ENCODE data around the gene CAT.

CAT gene

GRCh38 chr11:34425867-34426266 is 12.9 kb upstream of the CAT start:
- no peak for DNase-seq

- DNase-seq = no peak
Measured at GRCh38 chr11:34426766-34427185, 12.0 kb upstream of the CAT start.

- no peak for DNase-seq
Measured at GRCh38 chr11:34427186-34427805, 11.4 kb upstream of the CAT start.

- DNase-seq = no peak
Measured at GRCh38 chr11:34431979-34432378, 6.8 kb upstream of the CAT start.

DNA sequence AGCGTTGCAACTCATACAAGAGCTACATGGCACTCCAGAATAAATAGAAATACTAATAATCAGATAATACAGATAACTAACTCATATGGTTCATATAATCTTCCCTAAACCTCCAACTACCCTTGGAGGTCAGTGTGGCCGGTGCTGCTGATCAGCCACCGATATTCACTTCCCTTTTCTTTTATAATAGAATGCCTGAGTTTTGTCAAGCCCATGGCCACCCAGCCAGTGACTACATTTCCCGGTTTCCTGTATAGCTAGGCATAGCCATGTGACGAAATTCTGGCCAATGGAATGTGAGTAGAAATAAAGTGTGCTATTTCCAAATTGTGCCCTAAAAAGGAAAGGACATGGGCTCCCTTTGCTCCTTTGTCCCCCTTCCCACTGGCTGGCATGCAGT is 5.9 kb upstream of the CAT start:
- no peak for DNase-seq

DNA sequence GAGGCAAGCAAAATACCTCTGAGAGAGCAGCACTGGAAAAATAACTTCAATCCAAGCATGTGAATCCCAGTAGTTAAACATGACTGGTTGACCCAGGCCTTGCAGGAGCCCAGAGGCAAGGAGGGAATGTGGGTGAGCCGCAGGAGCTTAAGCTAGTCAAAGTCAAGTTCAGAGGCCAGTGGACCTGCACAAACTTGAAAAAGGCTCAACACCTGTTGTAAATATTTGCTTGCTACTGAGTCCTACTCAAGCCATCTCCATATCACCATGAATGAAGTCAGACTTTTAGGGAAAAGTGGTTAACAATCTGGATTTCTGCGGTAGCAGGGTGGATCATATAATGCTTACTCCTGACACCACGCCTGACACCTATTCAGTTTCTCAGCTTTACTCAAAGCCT is 4.8 kb upstream of the CAT start:
- DNase-seq = no peak

DNA sequence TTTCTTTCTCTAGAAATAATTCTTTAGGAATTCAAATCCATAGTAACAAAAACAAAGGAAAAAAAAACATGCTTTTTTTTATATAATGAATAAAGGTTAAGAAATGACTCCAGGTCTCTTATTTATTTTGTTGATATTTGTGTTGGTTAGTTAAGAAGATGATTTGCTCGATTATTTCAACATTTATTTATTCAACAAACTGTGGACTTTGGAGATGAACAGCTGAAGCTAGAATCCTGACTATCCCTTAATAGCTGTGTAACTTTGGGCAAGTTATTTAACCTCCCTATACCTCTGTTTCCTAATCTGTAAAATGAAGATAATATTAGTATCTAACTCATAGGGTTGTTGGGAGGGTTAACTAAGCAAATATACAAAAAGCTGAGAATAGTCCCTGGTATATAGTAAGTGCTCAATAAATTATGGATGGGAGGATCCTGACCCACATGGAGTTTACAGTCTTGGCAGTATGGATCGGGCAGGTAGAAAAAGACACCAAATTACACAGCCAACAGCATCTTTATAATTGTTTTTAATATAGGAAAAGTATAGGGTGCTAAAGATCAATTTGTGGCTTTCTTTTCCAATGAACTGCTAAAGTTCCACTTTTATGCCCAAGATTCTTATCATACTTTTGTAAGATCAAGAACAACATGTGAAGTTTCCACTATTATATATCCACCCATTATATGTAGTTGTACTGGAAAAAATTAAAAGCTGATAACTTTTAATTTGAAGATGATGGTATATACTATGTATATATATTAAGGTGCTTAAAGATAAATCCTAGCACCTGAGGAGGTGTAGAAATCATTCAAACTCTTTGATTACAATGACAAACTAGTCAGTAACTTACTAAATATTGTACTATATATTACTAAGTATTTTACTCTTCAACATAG is 1.3 kb upstream of the CAT start:
- DNase-seq = no peak

GRCh38 chr11:34439610-34440198 is 970 bp downstream of the CAT start:
- DNase-seq = no peak

DNA sequence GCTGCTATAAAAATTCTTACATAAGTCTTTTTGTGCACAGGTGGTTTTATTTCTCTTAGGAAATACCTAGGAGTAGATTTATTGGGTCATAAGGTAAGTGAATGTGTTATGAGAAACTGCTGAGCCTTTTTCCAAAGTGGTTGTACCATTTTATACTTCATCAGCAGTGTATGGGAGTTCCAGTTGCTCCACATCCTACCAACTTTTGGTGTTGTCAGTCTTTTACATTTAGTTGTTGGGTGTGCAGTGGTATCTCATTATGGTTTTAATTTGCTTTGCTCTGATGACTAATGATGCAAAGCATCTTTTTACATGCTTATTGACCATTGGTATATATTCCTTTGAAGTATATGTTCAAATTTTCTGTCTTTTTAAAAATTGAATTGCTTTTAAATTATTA is 3.1 kb downstream of the CAT start:
- no peak for DNase-seq

DNA sequence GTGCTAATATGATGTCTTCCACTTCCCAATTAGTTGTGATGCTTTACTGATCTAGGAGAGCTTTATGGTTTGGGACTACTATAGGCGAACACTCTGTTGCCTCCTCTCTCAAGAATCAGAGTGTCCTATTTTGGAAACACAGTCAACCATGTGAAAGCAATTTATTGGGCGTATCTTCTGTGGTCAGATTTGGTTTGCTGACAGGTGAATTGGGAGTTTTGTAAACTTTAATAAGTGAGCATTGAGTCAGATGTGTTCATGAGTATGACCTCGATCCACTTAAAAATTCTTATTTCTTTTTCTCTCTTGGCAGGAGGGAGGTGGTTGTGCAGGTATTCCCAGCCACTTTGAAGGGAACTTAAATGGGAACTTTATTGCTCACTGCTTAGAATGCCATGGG is 4.4 kb downstream of the CAT start:
- DNase-seq = no peak

DNA sequence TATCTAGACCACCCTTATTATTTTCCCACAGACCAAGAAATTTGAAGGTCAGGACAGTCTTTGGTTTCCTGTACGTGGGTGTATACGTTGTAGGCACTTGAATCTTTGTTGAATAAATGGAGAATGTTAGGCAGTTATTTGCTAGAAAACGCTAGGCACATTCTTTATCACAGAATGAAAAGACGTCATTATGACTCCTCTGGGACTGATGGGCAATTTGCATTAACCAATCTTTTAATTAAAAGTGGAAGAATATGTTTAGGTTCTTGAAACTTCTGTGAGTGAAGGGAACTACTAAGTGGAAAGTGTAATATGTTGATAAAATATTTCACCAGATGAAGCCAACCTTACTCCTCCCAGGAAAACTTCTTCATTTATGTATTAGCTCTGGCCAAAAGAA is 5.7 kb downstream of the CAT start:
- DNase-seq = no peak

DNA sequence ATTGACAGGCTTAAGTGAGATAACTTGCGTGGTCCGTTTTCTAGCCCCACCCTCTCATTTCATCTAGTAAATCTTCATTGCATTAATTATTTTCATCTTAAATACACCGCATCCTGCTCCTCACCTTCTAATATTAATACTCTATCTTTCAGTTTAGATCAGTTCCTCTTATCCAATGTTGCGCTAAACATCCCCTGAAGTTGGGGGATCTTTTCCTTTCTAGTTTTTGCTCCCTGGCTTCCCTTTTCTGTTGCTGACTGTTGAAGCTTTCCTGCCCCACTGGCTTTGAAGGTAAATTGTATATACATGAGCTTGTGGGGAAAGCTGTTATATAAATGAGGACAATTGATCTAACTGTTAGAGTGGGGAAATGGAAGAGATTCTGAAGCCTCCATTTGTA is 7.2 kb downstream of the CAT start:
- DNase-seq = no peak

DNA sequence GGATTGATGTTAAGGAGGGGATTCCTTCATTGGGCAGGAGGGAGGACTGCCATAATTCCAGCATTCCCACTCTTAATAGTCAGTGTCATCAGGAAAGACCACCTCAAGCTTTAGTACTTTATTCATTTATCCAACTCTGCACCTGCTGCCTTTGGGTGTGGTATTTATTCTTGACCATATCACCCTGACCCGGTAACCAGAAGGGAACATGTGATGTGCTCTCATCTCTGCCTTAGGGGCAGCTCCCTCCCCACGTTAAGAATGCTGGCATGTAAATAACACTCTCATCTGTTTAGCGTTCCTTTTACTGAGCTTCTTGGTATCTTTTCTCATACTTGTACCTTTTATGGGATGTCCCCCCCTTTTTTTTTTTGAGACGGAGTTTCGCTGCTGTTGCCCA is 7.7 kb downstream of the CAT start:
- no peak for DNase-seq

DNA sequence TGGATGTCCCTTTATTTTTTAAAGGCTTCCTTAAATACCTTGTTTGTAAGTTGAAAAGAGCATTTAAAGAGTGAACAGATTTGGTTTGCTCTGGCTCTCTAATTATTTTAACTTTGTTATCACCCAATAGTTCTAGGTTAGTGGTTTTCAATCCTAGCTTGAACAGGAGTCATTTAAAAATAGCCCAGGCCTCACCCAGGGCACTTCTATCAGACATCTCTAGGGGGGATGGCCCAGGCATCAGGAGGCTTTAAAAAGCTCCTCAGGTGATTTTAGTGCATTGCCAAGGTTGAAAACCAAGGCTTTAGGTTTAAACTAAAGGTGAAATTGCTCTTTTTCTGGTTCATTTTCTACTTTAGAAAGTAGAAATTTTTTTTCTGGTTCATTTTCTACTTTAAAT is 8.3 kb downstream of the CAT start:
- no peak for DNase-seq

GRCh38 chr11:34448223-34448994 is 9.7 kb downstream of the CAT start:
- DNase-seq = no peak

DNA sequence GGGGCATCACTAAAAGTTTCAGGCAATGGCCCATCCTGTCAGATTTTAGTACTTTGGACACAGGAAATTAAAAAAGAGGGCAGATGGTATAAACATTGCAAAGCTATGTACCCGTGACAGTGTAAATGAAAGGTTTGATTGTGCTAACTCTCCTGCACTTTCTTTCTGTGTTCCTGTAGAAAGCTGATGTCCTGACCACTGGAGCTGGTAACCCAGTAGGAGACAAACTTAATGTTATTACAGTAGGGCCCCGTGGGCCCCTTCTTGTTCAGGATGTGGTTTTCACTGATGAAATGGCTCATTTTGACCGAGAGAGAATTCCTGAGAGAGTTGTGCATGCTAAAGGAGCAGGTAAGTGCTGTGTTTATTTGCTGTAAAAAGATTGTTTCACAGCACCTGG is 10.3 kb downstream of the CAT start:
- no peak for DNase-seq

DNA sequence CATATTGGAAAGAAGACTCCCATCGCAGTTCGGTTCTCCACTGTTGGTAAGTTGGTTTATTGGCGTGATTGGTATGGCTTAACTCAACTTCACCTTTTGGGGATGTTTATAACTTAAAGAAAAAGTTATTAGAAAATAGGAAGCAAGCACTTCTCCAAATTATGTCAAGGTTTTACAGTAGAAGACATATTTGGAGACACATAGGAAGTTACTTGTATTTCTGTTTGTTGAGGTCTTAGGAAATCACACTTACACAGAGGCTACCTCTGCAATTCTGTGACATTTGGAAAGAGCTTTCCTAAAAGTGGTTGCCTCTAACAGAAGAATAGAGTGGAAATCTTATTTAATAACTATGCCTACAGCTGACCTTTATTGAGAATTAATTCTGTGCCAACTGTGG is 12.3 kb downstream of the CAT start:
- no peak for DNase-seq

DNA sequence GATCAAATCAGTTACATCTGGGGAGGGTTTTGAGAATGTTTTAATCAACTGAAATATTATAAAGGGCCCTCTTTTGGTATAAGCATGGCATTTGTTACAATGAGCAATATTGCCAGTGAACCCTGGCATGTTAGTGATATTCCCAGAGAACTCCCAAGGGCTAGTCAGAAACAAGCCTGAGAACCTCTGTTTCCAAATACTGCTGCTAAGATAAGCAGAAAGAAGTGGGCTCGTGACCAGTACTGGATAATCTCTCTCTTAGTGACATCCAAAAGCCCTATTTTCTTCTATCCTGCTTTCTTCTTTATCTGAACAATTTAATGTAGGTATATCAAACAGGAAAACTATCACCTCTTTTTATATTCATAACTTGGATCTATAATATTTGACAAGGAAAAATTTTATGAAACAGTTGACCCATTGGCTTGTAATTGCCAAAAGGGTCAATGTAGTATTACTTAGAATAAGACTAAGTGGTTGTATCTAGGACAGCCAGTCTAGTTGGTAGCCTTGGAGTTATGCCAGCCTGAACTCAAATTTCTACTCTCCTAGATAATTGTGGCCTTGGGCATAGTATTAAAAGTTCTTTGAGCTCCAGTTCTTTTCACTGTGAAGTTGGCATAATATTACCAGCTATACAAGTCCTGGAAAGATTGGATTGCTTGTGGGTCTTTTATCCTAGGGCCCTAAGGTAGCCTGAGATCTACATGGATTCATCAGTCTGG is 15.7 kb downstream of the CAT start:
- DNase-seq = no peak

DNA sequence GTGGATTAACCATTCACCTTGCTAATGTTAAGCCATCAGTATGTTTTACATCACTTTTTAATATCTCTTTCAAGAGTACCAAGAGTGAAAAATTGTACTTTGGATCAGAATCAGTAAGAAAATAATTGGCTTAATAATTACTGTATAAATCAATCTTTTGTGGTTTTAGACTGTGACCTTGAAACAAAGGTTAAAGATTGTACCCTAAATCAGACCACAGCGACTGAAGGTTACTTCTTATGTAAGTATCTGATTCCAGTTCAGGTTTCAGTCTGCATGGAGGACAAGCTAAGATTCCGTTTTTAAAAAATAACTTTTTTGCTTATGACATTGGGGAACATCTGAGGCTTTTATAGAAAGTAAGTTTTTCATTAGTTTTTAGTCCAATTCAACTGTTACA is 18.9 kb downstream of the CAT start:
- no peak for DNase-seq

- DNase-seq = no peak
Measured at GRCh38 chr11:34458525-34458924, 19.8 kb downstream of the CAT start.

- no peak for DNase-seq
Measured at GRCh38 chr11:34459507-34460162, 20.9 kb downstream of the CAT start.

GRCh38 chr11:34460278-34460677 is 21.5 kb downstream of the CAT start:
- DNase-seq = no peak

Data from activated naive CD4-positive, alpha-beta T cell treated with anti-CD3 and anti-CD28 coated beads, Interleukin-2, amount 50 U/mL, for 16 hours (primary cell).